Ovary (tissue), 9 donors: Measurements from ENCODE around the gene SBK3. TPM values are rescaled to one million over a fixed set of nuclear protein-coding genes. Genes with fewer than 3 reads are reported as not detected.
"Not testable (repeated sequence)": the region's sequence is repeated elsewhere in the genome, so short reads cannot be mapped to it uniquely, and the experiment has no call there.

Experiments used
- DNase-seq, 5 donors: peaks; one replicate each; pipeline ENCODE4 v3.0.0-alpha.2; 2019 to 2020
- H3K27ac ChIP-seq, 2 donors: fragments of 200-600 bp; one replicate each; pipeline versions ENCODE4 v1.5.1 to v1.8.0; 2019 to 2022
- H3K27me3 ChIP-seq: fragments of 200-600 bp; one replicate; pipeline ENCODE4 v1.8.0; 2022
- H3K36me3 ChIP-seq: fragments of 200-600 bp; sonication (generic); one replicate; pipeline ENCODE4 v1.5.1; 2019
- H3K4me1 ChIP-seq: one replicate; pipeline ENCODE4 v1.8.1; 2013; ENCODE audit warnings: mild to moderate bottlenecking, moderate library complexity; ENCODE audit not compliant: insufficient read depth
- H3K4me3 ChIP-seq: fragments of 200-600 bp; sonication (generic); one replicate; pipeline ENCODE4 v1.5.1; 2017
- H3K9me3 ChIP-seq, 2 donors: fragments of 200-600 bp in 1 of 2; sonication (generic) in 1 of 2; one replicate each; pipeline versions ENCODE4 v1.5.1 to v1.8.1; 2013 to 2019; ENCODE audit warnings: mild to moderate bottlenecking in 1 of 2, moderate library complexity in 1 of 2
- CTCF ChIP-seq, 3 donors: fragments of 450-650 bp in 2 of 3; fragments of 200-600 bp in 1 of 3; IDR thresholded peaks; one replicate each; pipeline versions ENCODE4 v1.5.1 to v1.8.0; 2016 to 2022; ENCODE audit warnings: antibody characterized with exemption in 3 of 3, mild to moderate bottlenecking in 1 of 3
- EP300 ChIP-seq: sonication (generic); formaldehyde crosslinking; IDR thresholded peaks from one replicate; pipeline ENCODE4 v1.6.1; 2017; ENCODE audit warnings: antibody characterized with exemption
- POLR2A ChIP-seq: fragments of 450-650 bp; IDR thresholded peaks from one replicate; pipeline ENCODE4 v1.6.1; 2017; ENCODE audit warnings: antibody characterized with exemption, mild to moderate bottlenecking, moderate library complexity
- WGBS, 3 donors: extraction: QIAGEN DNeasy Blood & Tissue Kit in 1 of 3; methylation state at CpG; one replicate each; pipeline versions ENCODE4 v1.1.5 to v1.1.7; 2013 to 2017; 5-methylcytosine and 5-hydroxymethylcytosine counted together
- intact Hi-C, 4 donors: fragments of 100-400 bp; cut with DNase I; formaldehyde crosslinking; loops; one replicate each; pipeline versions ENCODE4 v1.11.0 to v1.15.1; 2022 to 2023
- polyA plus RNA-seq, 2 donors: library from polyadenylated mRNA; stranded (reverse); fragments of 200-250 nt in 1 of 2; fragments of 350-450 nt in 1 of 2; fragmentation: Illumina TruSeq in 1 of 2; extraction: RNeasy Lipid Tissue Mini Kit (QIAGEN cat#74804) in 1 of 2; gene quantifications; one replicate each; pipeline ENCODE4 v1.2.3, GENCODE V29; 2013 to 2014
- total RNA-seq, 7 donors: library from RNA; depleted of rRNA in 2 of 7; stranded (reverse); fragments of >200 nt in 2 of 7; fragmentation: NEBNext Ultra II Directional in 3 of 7; extraction: Animal tissue kit (Norgen Biotek cat#: 25700) in 3 of 7; gene quantifications; one replicate each; pipeline versions ENCODE4 v1.1.0 to v1.2.4, GENCODE V29; 2016 to 2023
- donor health status: DM: no; HTN: no; CAD: no; lungs with moderate emphysema.
- donor health status: DM: no; HTN: no; CAD: no.
- donor health status: Bipolar disorder and iron deficiency.
- donor health status: DM: yes; HTN: yes; CAD: no.
- donor health status: DM: no; HTN: no; CAD: no.
- donor health status: DM: yes; HTN: yes; CAD: no.

SBK3 gene
- total and polyA plus RNA-seq, 9 donors: 0.17 to 0.34 (median 0.26) TPM; not detected in 5

GRCh38 chr19:55578761-55579747, 33.7 kb upstream of the SBK3 start:
- intact Hi-C loops: no loop called here
- no peak overlapping the region for H3K27ac ChIP-seq
- WGBS, 3 donors: 84 to 91% (median 84%) methylated on average over 90 of the region's 90 CpGs
- no peaks in the 10 kb centered on the region for H3K27me3 ChIP-seq
- DNase-seq: no peak
- H3K36me3 ChIP-seq: no peaks in the 10 kb centered on the region
- peaks cover 7% of the 10 kb centered on the region for H3K4me1 ChIP-seq
- no peak overlapping the region for H3K4me3 ChIP-seq
- H3K9me3 ChIP-seq: no peaks in the 10 kb centered on the region
- no peak for TF ChIP-seq POLR2A
- no peak for TF ChIP-seq EP300
- TF ChIP-seq CTCF (IDR thresholded peaks at IDR 0.05): no peak

- Histone ChIP-seq H3K4me3 (no peak overlapping the region), H3K9me3 (no peaks in the 10 kb centered on the region), H3K27ac (no peak overlapping the region), H3K4me1 (peaks cover 7% of the 10 kb centered on the region), H3K27me3 (no peaks in the 10 kb centered on the region), H3K36me3 (no peaks in the 10 kb centered on the region)
- no peak for DNase-seq
- 91 to 94% (median 91%) methylated on average over 82 to 83 of the region's 83 CpGs for WGBS, 3 donors
- intact Hi-C loops: no loop called here
- TF ChIP-seq POLR2A (no peak), EP300 (no peak), CTCF (IDR thresholded peaks at IDR 0.05) (no peak)
Observed at GRCh38 chr19:55578031-55578760, 32.9 kb upstream of the SBK3 start.

- 81 to 88% (median 83%) methylated on average over 5 of the region's 5 CpGs for WGBS, 3 donors
- Histone ChIP-seq H3K4me3 (no peak overlapping the region), H3K27me3 (no peaks in the 10 kb centered on the region), H3K36me3 (no peaks in the 10 kb centered on the region), H3K27ac (no peak overlapping the region), H3K9me3 (no peaks in the 10 kb centered on the region), H3K4me1 (peaks cover 7% of the 10 kb centered on the region)
- no peak for TF ChIP-seq CTCF (IDR thresholded peaks at IDR 0.05)
- no peak for TF ChIP-seq EP300
- no peak for TF ChIP-seq POLR2A
- intact Hi-C loops: no loop called here
- no peak for DNase-seq
Observed at GRCh38 chr19:55576746-55577145, 31.4 kb upstream of the SBK3 start.

GRCh38 chr19:55573929-55574328, 28.6 kb upstream of the SBK3 start:
- H3K27me3 ChIP-seq: not testable (repeated sequence)
- WGBS, 3 donors: 86 to 87% (median 86%) methylated on average over 6 of the region's 6 CpGs

GRCh38 chr19:55569477-55569876, 24.1 kb upstream of the SBK3 start:
- 91 to 96% (median 94%) methylated on average over 5 of the region's 5 CpGs for WGBS, 3 donors
- not testable (repeated sequence) for DNase-seq, H3K4me3 ChIP-seq, H3K27me3 ChIP-seq, H3K36me3 ChIP-seq, H3K4me1 ChIP-seq, H3K9me3 ChIP-seq, H3K27ac ChIP-seq
- intact Hi-C loops: loop anchor here in 1 of 4 donors (5.0 kb wide), 1 partner anchor 42 kb away; no protein-coding TSS in a partner anchor

More at GRCh38 chr19:55573929-55574328, 28.6 kb upstream of the SBK3 start:
- H3K4me1 ChIP-seq, H3K36me3 ChIP-seq, DNase-seq, H3K4me3 ChIP-seq, H3K27ac ChIP-seq, intact Hi-C loops, H3K9me3 ChIP-seq: not testable (repeated sequence)
